HG02938 (cell line): ENCODE measurements around the gene SKAP1.

ENCODE experiments used
- ATAC-seq: cut with Tn5 transposase; IDR thresholded peaks from one replicate; pipeline ENCODE4 v1.9.1; 2021; ENCODE audit warnings: mild to moderate bottlenecking, moderate library complexity; ENCODE audit not compliant: unreplicated experiment

SKAP1 gene

GRCh38 chr17:48330887-48331286, 99.1 kb downstream of the SKAP1 start:
- no peak for ATAC-seq

DNA sequence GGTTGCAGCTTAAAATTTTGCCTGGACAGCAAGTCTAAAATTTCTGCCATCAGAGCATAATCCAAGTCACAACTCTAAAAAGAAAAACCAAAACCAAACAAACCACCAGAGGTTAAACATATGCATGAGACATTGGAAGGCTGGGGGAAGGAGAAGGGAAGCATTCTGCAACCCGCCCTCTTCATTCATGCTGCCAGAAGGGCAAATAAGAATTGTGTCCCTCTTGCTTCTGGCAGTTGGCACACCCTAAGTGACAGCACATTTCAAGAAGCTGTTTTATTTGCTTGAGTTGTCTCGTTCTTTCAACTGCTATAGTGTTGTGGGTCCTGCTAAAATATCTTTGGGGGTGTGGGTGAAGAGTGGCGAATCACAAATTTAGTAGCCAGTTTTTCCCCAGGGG, 99.6 kb downstream of the SKAP1 start:
- ATAC-seq, result no peak

- ATAC-seq, result no peak
These were observed 101.6 kb downstream of the SKAP1 start for GRCh38 chr17:48328457-48328856.

- ATAC-seq, result no peak
These were observed 103.7 kb downstream of the SKAP1 start for GRCh38 chr17:48326310-48326709.

DNA sequence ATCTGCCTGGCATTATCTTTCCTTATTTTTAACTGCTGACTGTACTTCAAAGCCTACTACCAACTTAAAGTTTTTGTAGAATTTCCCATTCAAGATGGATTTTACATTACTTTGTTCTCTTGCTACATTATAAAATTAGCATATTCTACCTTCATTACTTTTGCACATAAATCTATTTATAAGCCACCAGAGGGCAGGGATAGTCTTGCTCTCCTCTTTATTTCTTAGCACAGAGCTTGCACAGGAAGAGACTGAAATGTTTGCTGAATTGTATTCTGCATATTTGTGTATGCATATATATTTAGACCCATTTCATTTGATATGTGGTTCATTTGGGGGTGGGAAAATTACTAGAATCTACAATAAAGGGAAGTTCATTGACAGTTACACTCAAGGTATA, 108.0 kb downstream of the SKAP1 start:
- ATAC-seq, result no peak

- ATAC-seq, result no peak
These were observed 112.3 kb downstream of the SKAP1 start for GRCh38 chr17:48317732-48318131.

GRCh38 chr17:48314716-48315115, 115.3 kb downstream of the SKAP1 start:
- no peak for ATAC-seq

DNA sequence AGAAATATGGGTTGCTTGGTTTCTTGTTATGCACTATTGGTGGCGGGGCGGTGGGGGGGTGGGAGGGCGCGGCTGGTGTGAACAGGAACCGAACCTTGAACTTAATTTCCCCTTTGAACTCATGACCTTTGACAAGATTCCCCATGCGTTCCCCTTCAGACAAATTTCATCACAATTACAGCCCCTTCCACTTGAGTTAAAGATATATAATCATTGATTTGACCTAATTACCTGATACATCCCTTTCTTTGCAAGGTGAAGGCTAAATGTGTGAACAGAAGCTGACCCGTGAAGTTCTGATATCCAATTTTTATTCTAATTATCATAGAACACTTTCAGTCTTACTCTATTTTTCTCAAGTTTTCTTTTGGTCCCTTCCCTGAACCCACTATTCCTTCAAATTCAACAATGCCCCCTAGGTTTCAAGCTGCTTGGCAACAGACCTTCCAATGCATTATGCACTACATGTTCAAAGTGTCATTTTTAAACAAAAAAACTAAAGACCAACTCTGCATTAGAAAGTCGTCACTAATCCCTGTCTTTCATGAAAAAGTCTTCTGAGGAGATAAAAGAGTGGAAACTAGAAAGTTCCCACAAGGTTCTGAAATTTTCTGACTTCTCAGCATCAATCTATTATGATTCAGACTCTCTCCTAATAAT, 116.8 kb downstream of the SKAP1 start:
- ATAC-seq, result no peak

- ATAC-seq, result no peak
These were observed 118.7 kb downstream of the SKAP1 start for GRCh38 chr17:48311324-48311723.

DNA sequence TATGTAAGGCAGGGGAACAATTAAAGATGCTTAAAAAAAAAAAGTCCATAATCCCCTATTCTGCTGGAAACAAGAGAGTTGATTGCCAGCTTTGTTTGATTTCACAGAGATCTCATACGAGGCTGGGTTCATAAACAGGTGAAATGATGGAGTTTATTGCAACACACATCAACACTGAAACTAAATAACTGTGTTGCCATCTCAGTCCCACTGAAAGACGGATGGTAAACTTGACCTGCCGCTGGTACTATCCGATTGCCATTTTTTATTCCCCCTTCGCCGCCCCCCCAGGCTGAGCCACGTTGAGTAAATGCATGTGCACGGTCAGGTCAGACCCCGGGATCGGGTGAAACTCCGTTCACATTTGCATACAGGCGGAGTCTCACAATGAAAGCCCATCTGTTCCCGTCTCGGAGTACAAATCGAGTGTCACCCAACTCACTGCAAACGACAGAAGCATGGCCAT, 119.2 kb downstream of the SKAP1 start:
- ATAC-seq, result no peak

GRCh38 chr17:48308581-48308980, 121.4 kb downstream of the SKAP1 start:
- ATAC-seq, result no peak

GRCh38 chr17:48307814-48308411, 122.1 kb downstream of the SKAP1 start:
- no peak for ATAC-seq

GRCh38 chr17:48307255-48307654, 122.8 kb downstream of the SKAP1 start:
- no peak for ATAC-seq

GRCh38 chr17:48301002-48301401, 129.0 kb downstream of the SKAP1 start:
- no peak for ATAC-seq

GRCh38 chr17:48299760-48300159, 130.3 kb downstream of the SKAP1 start:
- ATAC-seq, result no peak

GRCh38 chr17:48297825-48298224, 132.2 kb downstream of the SKAP1 start:
- ATAC-seq, result no peak

DNA sequence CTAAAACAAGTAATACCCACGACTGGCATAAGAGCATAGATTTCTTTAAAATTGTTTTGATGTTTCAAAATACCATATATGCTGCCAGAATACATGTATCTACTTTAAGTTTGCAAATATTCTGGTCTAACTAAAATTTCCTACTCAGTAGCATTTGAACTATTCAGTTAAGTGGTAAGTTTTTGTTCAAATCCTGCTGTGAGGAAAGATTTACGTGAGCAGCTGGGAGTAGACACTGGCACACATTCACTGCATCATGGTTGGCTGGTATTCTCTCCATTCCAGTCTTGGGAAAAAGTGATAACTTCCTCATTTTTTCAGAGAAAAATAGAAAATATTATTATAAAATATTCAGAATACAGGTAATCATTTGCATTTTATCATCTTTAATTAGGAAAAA, 133.6 kb downstream of the SKAP1 start:
- ATAC-seq, result no peak

DNA sequence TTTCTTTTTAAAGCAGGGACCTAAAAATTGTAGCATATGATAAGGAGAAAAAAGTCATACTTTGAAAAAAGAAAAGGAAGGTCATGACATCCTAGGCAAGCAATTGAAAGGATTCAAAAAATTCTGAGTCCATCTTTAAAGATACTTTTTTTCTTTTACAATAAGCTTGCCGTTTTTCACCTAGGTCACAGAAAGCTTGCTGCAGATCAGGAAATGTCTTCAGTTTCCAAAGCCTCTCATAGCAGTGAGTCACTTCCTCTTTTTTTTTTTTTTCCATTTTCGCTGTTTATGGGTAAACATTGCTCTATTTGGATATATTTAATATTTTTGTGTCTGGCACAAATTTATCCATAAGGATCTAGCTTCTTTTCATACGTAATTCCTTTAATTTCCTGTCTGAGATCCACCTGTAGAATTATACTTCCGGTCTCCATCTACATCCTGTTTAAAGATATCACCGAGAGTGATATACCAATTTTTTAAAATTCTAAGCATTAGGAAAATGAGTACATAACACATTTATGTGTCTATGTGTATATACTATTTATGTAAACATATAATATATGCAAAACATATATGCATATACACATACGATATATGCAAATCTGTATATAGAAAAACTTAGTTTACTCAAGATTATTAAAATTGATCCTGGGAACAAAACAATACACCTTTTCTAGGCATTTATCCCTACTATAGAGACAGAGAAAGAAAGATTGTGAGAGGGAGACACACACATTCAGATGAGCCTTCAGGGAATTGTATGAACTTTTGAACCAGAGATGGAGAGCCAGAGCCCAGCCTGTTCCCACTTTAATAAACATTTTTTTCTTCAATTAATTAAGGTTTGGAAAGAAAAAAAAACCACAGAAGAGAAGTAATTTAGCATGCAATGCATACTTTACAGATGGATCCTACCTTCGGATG, 134.4 kb downstream of the SKAP1 start:
- no peak for ATAC-seq

DNA sequence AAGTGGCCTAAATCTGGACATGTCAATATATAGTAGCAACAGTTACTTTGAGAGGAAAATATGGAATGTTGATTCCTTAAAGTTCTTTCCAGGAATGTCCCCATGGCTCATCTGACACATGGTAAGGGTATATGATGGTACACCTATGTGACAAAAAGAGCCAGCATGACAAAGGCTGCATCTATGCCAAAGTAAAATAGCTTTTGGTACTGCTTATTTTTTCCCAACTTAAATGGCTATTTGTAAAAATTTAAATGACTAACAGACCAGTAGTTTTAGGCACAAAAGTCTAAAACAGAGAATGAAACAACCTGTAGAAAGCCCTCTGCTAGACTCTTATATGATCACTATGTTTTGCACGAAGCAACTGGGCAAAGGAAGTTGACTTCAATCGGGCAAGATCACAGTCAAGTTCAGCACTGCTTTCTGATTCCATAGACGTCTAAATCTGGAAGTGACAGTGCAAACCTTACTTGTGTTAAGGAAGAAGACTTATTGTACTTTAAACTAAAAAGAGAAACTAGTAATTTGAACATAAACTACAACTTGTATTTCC, 135.1 kb downstream of the SKAP1 start:
- ATAC-seq, result no peak

DNA sequence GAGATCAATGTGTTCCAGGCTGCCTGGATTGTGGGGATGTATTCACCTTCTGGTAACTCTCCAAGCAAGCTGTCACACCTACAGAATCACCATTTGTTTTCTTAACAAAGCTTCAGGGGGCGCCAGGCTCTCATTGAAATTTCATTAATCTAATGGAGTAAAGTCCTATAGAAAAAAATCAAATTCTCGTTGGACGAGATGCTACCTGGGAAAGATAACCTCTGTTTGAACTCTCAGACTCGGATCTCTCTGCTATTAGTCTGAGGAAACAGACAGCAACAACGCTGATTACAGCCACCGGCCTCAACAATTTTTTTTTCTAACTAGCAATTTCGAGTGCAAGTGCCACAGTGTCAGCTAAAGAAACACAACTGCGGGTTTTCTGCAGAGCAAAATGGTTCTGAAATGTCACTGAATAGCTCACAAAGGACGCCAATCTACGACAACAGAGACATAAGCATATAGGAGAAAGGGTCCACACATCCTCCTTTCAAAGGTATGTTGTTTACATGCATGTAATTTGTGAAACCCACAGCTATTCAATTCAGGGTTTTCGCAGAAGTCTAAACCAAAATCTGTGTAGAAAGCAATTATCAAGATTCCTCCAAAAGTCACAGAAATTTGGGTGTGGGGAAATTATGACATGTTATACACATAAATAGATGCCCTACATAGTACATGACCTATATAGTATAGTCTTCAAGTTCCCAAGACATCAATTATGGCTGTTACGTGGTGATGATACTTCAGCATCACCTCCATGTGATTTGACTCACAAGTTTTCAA, 135.8 kb downstream of the SKAP1 start:
- no peak for ATAC-seq
